ENCODE measurements around the gene PLD4.
A peak's percentile ranks its signal among the peaks of the same experiment; 100 is the strongest.

PLD4 gene

GRCh38 chr14:104925214-104925854 is 655 bp downstream of the PLD4 start:
- peaks cover 6% of the 10 kb centered on the region for H3K9me3 ChIP-seq (ENCODE audit: control insufficient read depth, low read length)
- no peaks in the 10 kb centered on the region for H3K36me3 ChIP-seq (ENCODE audit: control insufficient read depth in 1 of 2, insufficient read depth in 2 of 2, low read depth in 1 of 2, low read length in 2 of 2)
- no peak overlapping the region for H3K4ac ChIP-seq (ENCODE audit: low read depth in 1 of 2, low read length in 2 of 2)
- WGBS, result 90% methylated on average over 9 of the region's 10 CpGs
- no peak overlapping the region for H3K27ac ChIP-seq (ENCODE audit: low read length, poor library complexity, severe bottlenecking)
- no peak overlapping the region for H3K23ac ChIP-seq (ENCODE audit: low read length in 2 of 2)
- no peak overlapping the region for H2BK12ac ChIP-seq (ENCODE audit: low read length in 2 of 2)
- no peak overlapping the region for H2BK120ac ChIP-seq (ENCODE audit: low read depth, low read length)
- no peak overlapping the region for H3K4me2 ChIP-seq (ENCODE audit: low read length, poor library complexity, severe bottlenecking)
- H4K8ac ChIP-seq (ENCODE audit: low read length), result no peak overlapping the region
- H3K4me1 ChIP-seq (ENCODE audit: control insufficient read depth, insufficient read depth, low read depth, low read length), result peaks cover 25% of the 10 kb centered on the region
- no peak overlapping the region for H3K4me3 ChIP-seq (ENCODE audit: insufficient read depth in 1 of 2, low read depth in 1 of 2, low read length in 2 of 2)
- peak overlapping the region; percentile 28 for H4K91ac ChIP-seq (ENCODE audit: low read length)
- no peak overlapping the region for H2AFZ ChIP-seq (ENCODE audit: low read depth, low read length)
- H3K9ac ChIP-seq (ENCODE audit: low read length), result no peak overlapping the region
- H2BK15ac ChIP-seq (ENCODE audit: low read depth, poor library complexity, severe bottlenecking), result no peak overlapping the region
- H3K27me3 ChIP-seq (ENCODE audit: control insufficient read depth in 1 of 2, insufficient read depth in 1 of 2, low read length in 2 of 2), result peaks cover 0 to 19% of the 10 kb centered on the region in 2 experiments
- no peak overlapping the region for H3K14ac ChIP-seq (ENCODE audit: low read length in 2 of 2)
- peak overlapping the region; percentile 46 for H2AK5ac ChIP-seq (ENCODE audit: low read length, severe bottlenecking)
- no peak for DNase-seq
- no peaks in the 10 kb centered on the region for H3K79me1 ChIP-seq (replicated peaks; ENCODE audit: low read length, poor library complexity, severe bottlenecking)
- H2BK5ac ChIP-seq (ENCODE audit: low read depth, low read length, poor library complexity, severe bottlenecking), result no peak overlapping the region
- H3K18ac ChIP-seq (ENCODE audit: low read depth in 1 of 2, low read length in 2 of 2), result no peak overlapping the region

- no peak for DNase-seq
- Histone ChIP-seq H3K4me2 (ENCODE audit: low read length, poor library complexity, severe bottlenecking) (no peak overlapping the region), H4K8ac (ENCODE audit: low read length) (no peak overlapping the region), H2BK5ac (ENCODE audit: low read depth, low read length, poor library complexity, severe bottlenecking) (no peak overlapping the region), H3K9me3 (ENCODE audit: control insufficient read depth, low read length) (peaks cover 6% of the 10 kb centered on the region), H3K9ac (ENCODE audit: low read length) (no peak overlapping the region), H2AFZ (ENCODE audit: low read depth, low read length) (no peak overlapping the region), H3K4ac (ENCODE audit: low read depth in 1 of 2, low read length in 2 of 2) (no peak overlapping the region), H3K4me1 (ENCODE audit: control insufficient read depth, insufficient read depth, low read depth, low read length) (peaks cover 25% of the 10 kb centered on the region), H2BK15ac (ENCODE audit: low read depth, poor library complexity, severe bottlenecking) (no peak overlapping the region), H3K4me3 (ENCODE audit: insufficient read depth in 1 of 2, low read depth in 1 of 2, low read length in 2 of 2) (no peak overlapping the region), H2AK5ac (ENCODE audit: low read length, severe bottlenecking) (no peak overlapping the region), H4K91ac (ENCODE audit: low read length) (no peak overlapping the region), H3K23ac (ENCODE audit: low read length in 2 of 2) (no peak overlapping the region), H2BK120ac (ENCODE audit: low read depth, low read length) (no peak overlapping the region), H3K14ac (ENCODE audit: low read length in 2 of 2) (no peak overlapping the region), H2BK12ac (ENCODE audit: low read length in 2 of 2) (no peak overlapping the region), H3K18ac (ENCODE audit: low read depth in 1 of 2, low read length in 2 of 2) (no peak overlapping the region), H3K27me3 (ENCODE audit: control insufficient read depth in 1 of 2, insufficient read depth in 1 of 2, low read length in 2 of 2) (peaks cover 0 to 19% of the 10 kb centered on the region in 2 experiments), H3K27ac (ENCODE audit: low read length, poor library complexity, severe bottlenecking) (no peak overlapping the region), H3K79me1 (replicated peaks; ENCODE audit: low read length, poor library complexity, severe bottlenecking) (no peaks in the 10 kb centered on the region), H3K36me3 (ENCODE audit: control insufficient read depth in 1 of 2, insufficient read depth in 2 of 2, low read depth in 1 of 2, low read length in 2 of 2) (no peaks in the 10 kb centered on the region)
- WGBS, result 82% methylated on average over 15 of the region's 15 CpGs
Measured at GRCh38 chr14:104925855-104926609, 1.4 kb downstream of the PLD4 start.

GRCh38 chr14:104926619-104927431 is 2.1 kb downstream of the PLD4 start:
- no peak overlapping the region for H3K14ac ChIP-seq (ENCODE audit: low read length in 2 of 2)
- H3K9ac ChIP-seq (ENCODE audit: low read length), result no peak overlapping the region
- H3K4ac ChIP-seq (ENCODE audit: low read depth in 1 of 2, low read length in 2 of 2), result no peak overlapping the region
- no peak overlapping the region for H2BK12ac ChIP-seq (ENCODE audit: low read length in 2 of 2)
- H3K4me1 ChIP-seq (ENCODE audit: control insufficient read depth, insufficient read depth, low read depth, low read length), result peaks cover 27% of the 10 kb centered on the region
- no peak overlapping the region for H4K8ac ChIP-seq (ENCODE audit: low read length)
- no peak overlapping the region for H2AK5ac ChIP-seq (ENCODE audit: low read length, severe bottlenecking)
- no peak overlapping the region for H2BK120ac ChIP-seq (ENCODE audit: low read depth, low read length)
- DNase-seq, result no peak
- H4K91ac ChIP-seq (ENCODE audit: low read length), result no peak overlapping the region
- no peaks in the 10 kb centered on the region for H3K36me3 ChIP-seq (ENCODE audit: control insufficient read depth in 1 of 2, insufficient read depth in 2 of 2, low read depth in 1 of 2, low read length in 2 of 2)
- H3K4me2 ChIP-seq (ENCODE audit: low read length, poor library complexity, severe bottlenecking), result no peak overlapping the region
- no peak overlapping the region for H2AFZ ChIP-seq (ENCODE audit: low read depth, low read length)
- H3K27ac ChIP-seq (ENCODE audit: low read length, poor library complexity, severe bottlenecking), result no peak overlapping the region
- no peak overlapping the region for H3K4me3 ChIP-seq (ENCODE audit: insufficient read depth in 1 of 2, low read depth in 1 of 2, low read length in 2 of 2)
- H3K79me1 ChIP-seq (replicated peaks; ENCODE audit: low read length, poor library complexity, severe bottlenecking), result no peaks in the 10 kb centered on the region
- no peak overlapping the region for H3K23ac ChIP-seq (ENCODE audit: low read length in 2 of 2)
- H2BK15ac ChIP-seq (ENCODE audit: low read depth, poor library complexity, severe bottlenecking), result no peak overlapping the region
- peaks cover 6% of the 10 kb centered on the region for H3K9me3 ChIP-seq (ENCODE audit: control insufficient read depth, low read length)
- WGBS, result 84% methylated on average over 21 of the region's 21 CpGs
- H2BK5ac ChIP-seq (ENCODE audit: low read depth, low read length, poor library complexity, severe bottlenecking), result no peak overlapping the region
- H3K18ac ChIP-seq (ENCODE audit: low read depth in 1 of 2, low read length in 2 of 2), result no peak overlapping the region
- H3K27me3 ChIP-seq (ENCODE audit: control insufficient read depth in 1 of 2, insufficient read depth in 1 of 2, low read length in 2 of 2), result peaks cover 5 to 24% of the 10 kb centered on the region in 2 experiments

GRCh38 chr14:104927432-104927816 is 2.7 kb downstream of the PLD4 start:
- H3K4me2 ChIP-seq (ENCODE audit: low read length, poor library complexity, severe bottlenecking), result no peak overlapping the region
- H2AK5ac ChIP-seq (ENCODE audit: low read length, severe bottlenecking), result no peak overlapping the region
- H3K4me1 ChIP-seq (ENCODE audit: control insufficient read depth, insufficient read depth, low read depth, low read length), result peaks cover 32% of the 10 kb centered on the region
- no peaks in the 10 kb centered on the region for H3K79me1 ChIP-seq (replicated peaks; ENCODE audit: low read length, poor library complexity, severe bottlenecking)
- H2AFZ ChIP-seq (ENCODE audit: low read depth, low read length), result no peak overlapping the region
- H3K4me3 ChIP-seq (ENCODE audit: insufficient read depth in 1 of 2, low read depth in 1 of 2, low read length in 2 of 2), result no peak overlapping the region
- no peak overlapping the region for H2BK120ac ChIP-seq (ENCODE audit: low read depth, low read length)
- 77% methylated on average over 10 of the region's 10 CpGs for WGBS
- no peak overlapping the region for H3K4ac ChIP-seq (ENCODE audit: low read depth in 1 of 2, low read length in 2 of 2)
- peaks cover 0 to 3% of the 10 kb centered on the region in 2 experiments for H3K36me3 ChIP-seq (ENCODE audit: control insufficient read depth in 1 of 2, insufficient read depth in 2 of 2, low read depth in 1 of 2, low read length in 2 of 2)
- no peak overlapping the region for H3K14ac ChIP-seq (ENCODE audit: low read length in 2 of 2)
- H3K9ac ChIP-seq (ENCODE audit: low read length), result no peak overlapping the region
- no peak overlapping the region for H2BK5ac ChIP-seq (ENCODE audit: low read depth, low read length, poor library complexity, severe bottlenecking)
- no peak overlapping the region for H2BK12ac ChIP-seq (ENCODE audit: low read length in 2 of 2)
- no peak overlapping the region for H3K23ac ChIP-seq (ENCODE audit: low read length in 2 of 2)
- H3K27ac ChIP-seq (ENCODE audit: low read length, poor library complexity, severe bottlenecking), result no peak overlapping the region
- peaks cover 6% of the 10 kb centered on the region for H3K9me3 ChIP-seq (ENCODE audit: control insufficient read depth, low read length)
- no peak overlapping the region for H4K91ac ChIP-seq (ENCODE audit: low read length)
- no peak overlapping the region for H2BK15ac ChIP-seq (ENCODE audit: low read depth, poor library complexity, severe bottlenecking)
- DNase-seq, result no peak
- peaks cover 9 to 30% of the 10 kb centered on the region in 2 experiments for H3K27me3 ChIP-seq (ENCODE audit: control insufficient read depth in 1 of 2, insufficient read depth in 1 of 2, low read length in 2 of 2)
- H3K18ac ChIP-seq (ENCODE audit: low read depth in 1 of 2, low read length in 2 of 2), result no peak overlapping the region
- H4K8ac ChIP-seq (ENCODE audit: low read length), result no peak overlapping the region
